A549 (cell line): ENCODE results near the gene MGAT3. TPM values are rescaled to one million over a fixed set of nuclear protein-coding genes. Genes with fewer than 3 reads are reported as not detected.

Experiments used
- ATAC-seq, 2 experiments: fragments of 200-7000 bp in 1 of 2; fragments of >200 bp in 1 of 2; cut with Nextera tagmentation in 1 of 2; cut with Tn5 transposase in 1 of 2; 3 replicates each; pipeline versions ENCODE4 v1.8.0 to v1.9.1; 2018 to 2020; ENCODE audit warnings: mild to moderate bottlenecking in 1 of 2, moderate library complexity in 1 of 2
- CTCF ChIA-PET: fragments of 300-600 bp; sonication (Branson Sonifier 250); formaldehyde crosslinking; extraction: SDS; loops from one replicate; lab custom pipeline; 2021; ENCODE audit warnings: antibody characterized with exemption, inconsistent platforms; lab: Yijun Ruan, JAX
- POLR2A ChIA-PET: fragments of 350-600 bp; formaldehyde crosslinking; extraction: SDS; loops from one replicate; lab custom pipeline; 2021; ENCODE audit warnings: antibody characterized with exemption, inconsistent platforms; lab: Yijun Ruan, JAX
- DNase-seq, 2 experiments: peaks; one replicate each; pipeline versions ENCODE4 v3.0.0 to v3.0.0-alpha.2; 2011 to 2016; ENCODE audit warnings: low read depth in 1 of 2, low spot score in 1 of 2
- FAIRE-seq: peaks from 2 replicates; lab custom pipeline; 2011; peaks lifted over from hg19 to GRCh38; lab: Jason Lieb, UNC
- H3K27ac ChIP-seq, 2 experiments: fragments of >200 bp; sonication (Bioruptor Twin); formaldehyde crosslinking; 3 replicates each; pipeline ENCODE4 v1.5.1; 2016 to 2017
- H3K4me1 ChIP-seq: fragments of >200 bp; sonication (Bioruptor Twin); formaldehyde crosslinking; 3 replicates; pipeline ENCODE4 v1.6.1; 2016
- H3K4me2 ChIP-seq: fragments of >200 bp; sonication (Bioruptor Twin); formaldehyde crosslinking; 3 replicates; pipeline ENCODE4 v1.6.1; 2016
- H3K4me3 ChIP-seq: fragments of >200 bp; sonication (Bioruptor Twin); formaldehyde crosslinking; 3 replicates; pipeline ENCODE4 v1.5.1; 2016
- H3K9me3 ChIP-seq: fragments of >200 bp; sonication (Bioruptor Twin); formaldehyde crosslinking; 3 replicates; pipeline ENCODE4 v1.6.1; 2016
- CEBPB ChIP-seq, 2 experiments: fragments of >200 bp in 1 of 2; sonication (Bioruptor Twin) in 1 of 2; formaldehyde crosslinking in 1 of 2; IDR thresholded peaks; 2 replicates each; pipeline ENCODE4 v1.6.1; 2012 to 2016
- CHD2 ChIP-seq: fragments of 150-350 bp; IDR thresholded peaks from 2 replicates; pipeline ENCODE4 v1.6.1; 2014; ENCODE audit warnings: low read length; ENCODE audit not compliant: partially characterized antibody
- CHD4 ChIP-seq: fragments of 200-600 bp; sonication (generic); IDR thresholded peaks from 2 replicates; pipeline ENCODE4 v1.6.1; 2016; ENCODE audit warnings: antibody characterized with exemption, mild to moderate bottlenecking, borderline replicate concordance
- EHF ChIP-seq: fragments of 250-450 bp; sonication (Bioruptor Pico); IDR thresholded peaks from 2 replicates; pipeline ENCODE4 v1.5.0; 2020; ENCODE audit warnings: mild to moderate bottlenecking
- EHMT2 ChIP-seq: fragments of 200-600 bp; sonication (generic); IDR thresholded peaks from 2 replicates; pipeline ENCODE4 v1.6.1; 2016; ENCODE audit warnings: antibody characterized with exemption, low read depth, mild to moderate bottlenecking, moderate library complexity
- EP300 ChIP-seq, 2 experiments: fragments of >200 bp; sonication (Bioruptor Twin); formaldehyde crosslinking; IDR thresholded peaks; 2 replicates in 1 of 2; 3 replicates in 1 of 2; pipeline ENCODE4 v1.6.1; 2016 to 2017
- ESRRA ChIP-seq: fragments of 150-350 bp; IDR thresholded peaks from 2 replicates; pipeline ENCODE4 v1.6.1; 2014; ENCODE audit warnings: mild to moderate bottlenecking, low read length, borderline replicate concordance
- FOSB ChIP-seq: fragments of 250-450 bp; sonication (Bioruptor Pico); IDR thresholded peaks from 2 replicates; pipeline ENCODE4 v1.5.0; 2020; ENCODE audit warnings: mild to moderate bottlenecking, moderate library complexity
- GATA3 ChIP-seq: IDR thresholded peaks from 2 replicates; pipeline ENCODE4 v1.6.1; 2012; ENCODE audit warnings: borderline replicate concordance
- HDAC2 ChIP-seq: fragments of 200-600 bp; sonication (generic); IDR thresholded peaks from 2 replicates; pipeline ENCODE4 v1.6.1; 2016
- HEYL ChIP-seq: fragments of 250-450 bp; sonication (Bioruptor Pico); IDR thresholded peaks from 2 replicates; pipeline ENCODE4 v1.8.0; 2021; ENCODE audit warnings: mild to moderate bottlenecking, moderate library complexity
- HOXA7 ChIP-seq: fragments of 250-450 bp; sonication (Bioruptor Pico); IDR thresholded peaks from 2 replicates; pipeline ENCODE4 v1.5.0; 2020; ENCODE audit warnings: mild to moderate bottlenecking, moderate library complexity
- JUNB ChIP-seq: fragments of >200 bp; sonication (Bioruptor Twin); formaldehyde crosslinking; IDR thresholded peaks from 2 replicates; pipeline ENCODE4 v1.6.1; 2016
- KDM5A ChIP-seq: fragments of 200-600 bp; sonication (generic); IDR thresholded peaks from 2 replicates; pipeline ENCODE4 v1.6.1; 2016; ENCODE audit warnings: antibody characterized with exemption, mild to moderate bottlenecking
- NFE2L2 ChIP-seq: fragments of 150-350 bp; conservative IDR thresholded peaks from 2 replicates; pipeline ENCODE4 v1.6.1; 2014; ENCODE audit warnings: low read length
- NR3C1 ChIP-seq: fragments of >200 bp; sonication (Bioruptor Twin); formaldehyde crosslinking; IDR thresholded peaks from 3 replicates; pipeline ENCODE4 v1.6.1; 2017
- POLR2A ChIP-seq: IDR thresholded peaks from 2 replicates; pipeline ENCODE4 v1.6.1; 2012; ENCODE audit warnings: mild to moderate bottlenecking, low read length
- POLR2AphosphoS2 ChIP-seq: conservative IDR thresholded peaks from 2 replicates; pipeline ENCODE4 v1.6.1; 2012; ENCODE audit warnings: low read length, improper control_type of control experiment, inconsistent platforms
- RAD21 ChIP-seq, 2 experiments: fragments of >200 bp in 1 of 2; sonication (Bioruptor Twin) in 1 of 2; formaldehyde crosslinking in 1 of 2; IDR thresholded peaks in 1 of 2; conservative IDR thresholded peaks in 1 of 2; 2 replicates in 1 of 2; 3 replicates in 1 of 2; pipeline ENCODE4 v1.6.1; 2012 to 2018; ENCODE audit warnings: inconsistent platforms in 1 of 2
- RARB ChIP-seq: fragments of 250-450 bp; sonication (Bioruptor Pico); IDR thresholded peaks from 2 replicates; pipeline ENCODE4 v1.8.0; 2021; ENCODE audit warnings: mild to moderate bottlenecking, moderate library complexity
- RFX5 ChIP-seq: fragments of 450-650 bp; IDR thresholded peaks from 2 replicates; pipeline ENCODE4 v1.7.1; 2014; ENCODE audit warnings: antibody characterized with exemption, mild to moderate bottlenecking, moderate library complexity
- RNF2 ChIP-seq: fragments of 200-600 bp; sonication (generic); IDR thresholded peaks from 2 replicates; pipeline ENCODE4 v1.6.1; 2016; ENCODE audit warnings: low read depth, mild to moderate bottlenecking, antibody characterized with exemption, moderate library complexity, borderline replicate concordance
- SMC3 ChIP-seq: fragments of >200 bp; sonication (Bioruptor Twin); formaldehyde crosslinking; IDR thresholded peaks from 3 replicates; pipeline ENCODE4 v1.6.1; 2018; ENCODE audit warnings: inconsistent platforms
- TFCP2L1 ChIP-seq: fragments of 250-450 bp; sonication (Bioruptor Pico); IDR thresholded peaks from 2 replicates; pipeline ENCODE4 v1.5.0; 2021; ENCODE audit warnings: mild to moderate bottlenecking
- ZSCAN20 ChIP-seq: fragments of 250-450 bp; sonication (Bioruptor Pico); IDR thresholded peaks from 2 replicates; pipeline ENCODE4 v1.8.0; 2022; ENCODE audit warnings: mild to moderate bottlenecking, moderate library complexity
- WGBS: methylation state at CpG from one replicate; pipeline ENCODE4 v1.1.6; 2017; ENCODE audit errors: missing lambda C conversion rate; 5-methylcytosine and 5-hydroxymethylcytosine counted together
- polyA plus RNA-seq, 4 experiments: library from polyadenylated mRNA; depleted of rRNA in 3 of 4; stranded (reverse); fragments of >200 nt; fragmentation: RNase III in 1 of 4; extraction: RNeasy Plus Mini Kit Qiagen cat#74134 plus additional on column Dnase treatment in 1 of 4; gene quantifications; 2 replicates in 3 of 4; 3 replicates in 1 of 4; pipeline ENCODE4 v1.2.3, GENCODE V29; 2011 to 2017
- TF ChIP-seq, protein P1 (sequence below): IDR thresholded peaks from 2 replicates; pipeline ENCODE4 v1.6.1; 2012
- TF ChIP-seq, protein P2 (sequence below): fragments of 250-450 bp; sonication (Bioruptor Pico); IDR thresholded peaks from 2 replicates; pipeline ENCODE4 v1.5.0; 2021; ENCODE audit warnings: mild to moderate bottlenecking, moderate library complexity, borderline replicate concordance
- TF ChIP-seq, protein P3 (sequence below): fragments of >200 bp; sonication (Bioruptor Twin); formaldehyde crosslinking; IDR thresholded peaks from 3 replicates; pipeline ENCODE4 v1.6.1; 2016

Gene MGAT3
- polyA plus RNA-seq, 2 of the 4 experiments (the other 2 are of a cell fraction): 0.62 to 0.84 TPM

DNA sequence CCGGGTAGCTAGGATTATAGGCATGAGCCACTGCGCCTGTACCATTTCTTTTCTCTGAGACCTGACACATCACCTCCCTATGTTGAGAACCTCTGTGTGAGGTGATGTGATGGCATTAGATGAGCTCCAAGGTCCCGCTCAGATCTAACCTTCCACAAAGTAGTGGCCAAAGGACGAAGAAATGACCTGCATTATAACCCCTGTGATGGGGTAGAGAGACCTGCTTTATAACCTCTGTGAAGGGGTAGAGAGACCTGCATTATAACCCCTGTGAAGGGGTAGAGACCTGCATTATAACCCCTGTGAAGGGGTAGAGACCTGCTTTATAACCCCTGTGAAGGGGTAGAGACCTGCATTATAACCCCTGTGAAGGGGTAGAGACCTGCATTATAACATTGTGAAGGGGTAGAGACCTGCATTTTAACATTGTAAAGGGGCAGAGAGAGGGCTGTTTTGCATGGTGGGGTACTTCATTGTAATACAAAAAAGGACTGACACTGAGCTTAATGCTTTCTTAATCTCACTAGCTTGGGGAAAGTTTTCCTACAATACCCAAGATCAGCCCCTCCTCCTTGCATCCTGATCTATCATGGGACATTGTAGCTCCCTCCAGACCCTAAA lies 53.8 kb downstream of the MGAT3 start:
- 85% methylated on average over 4 of the region's 4 CpGs for WGBS
- Histone ChIP-seq H3K27ac (no peak overlapping the region), H3K9me3 (no peaks in the 10 kb centered on the region), H3K4me2 (no peak overlapping the region), H3K4me1 (no peaks in the 10 kb centered on the region), H3K4me3 (no peak overlapping the region)
- ATAC-seq (no peak), FAIRE-seq (no peak), DNase-seq (no peak)
- POLR2A ChIA-PET: no interaction called here
- TF ChIP-seq RFX5: no peak
- no peak for TF ChIP-seq GATA3
- TF ChIP-seq JUNB: no peak
- TF ChIP-seq, protein P1, sequence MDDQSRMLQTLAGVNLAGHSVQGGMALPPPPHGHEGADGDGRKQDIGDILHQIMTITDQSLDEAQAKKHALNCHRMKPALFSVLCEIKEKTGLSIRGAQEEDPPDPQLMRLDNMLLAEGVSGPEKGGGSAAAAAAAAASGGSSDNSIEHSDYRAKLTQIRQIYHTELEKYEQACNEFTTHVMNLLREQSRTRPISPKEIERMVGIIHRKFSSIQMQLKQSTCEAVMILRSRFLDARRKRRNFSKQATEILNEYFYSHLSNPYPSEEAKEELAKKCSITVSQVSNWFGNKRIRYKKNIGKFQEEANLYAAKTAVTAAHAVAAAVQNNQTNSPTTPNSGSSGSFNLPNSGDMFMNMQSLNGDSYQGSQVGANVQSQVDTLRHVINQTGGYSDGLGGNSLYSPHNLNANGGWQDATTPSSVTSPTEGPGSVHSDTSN: no peak
- TF ChIP-seq KDM5A: no peak
- no peak for TF ChIP-seq ZSCAN20 (CRISPR knock-in tag)
- TF ChIP-seq EHF: no peak
- TF ChIP-seq, protein P2, sequence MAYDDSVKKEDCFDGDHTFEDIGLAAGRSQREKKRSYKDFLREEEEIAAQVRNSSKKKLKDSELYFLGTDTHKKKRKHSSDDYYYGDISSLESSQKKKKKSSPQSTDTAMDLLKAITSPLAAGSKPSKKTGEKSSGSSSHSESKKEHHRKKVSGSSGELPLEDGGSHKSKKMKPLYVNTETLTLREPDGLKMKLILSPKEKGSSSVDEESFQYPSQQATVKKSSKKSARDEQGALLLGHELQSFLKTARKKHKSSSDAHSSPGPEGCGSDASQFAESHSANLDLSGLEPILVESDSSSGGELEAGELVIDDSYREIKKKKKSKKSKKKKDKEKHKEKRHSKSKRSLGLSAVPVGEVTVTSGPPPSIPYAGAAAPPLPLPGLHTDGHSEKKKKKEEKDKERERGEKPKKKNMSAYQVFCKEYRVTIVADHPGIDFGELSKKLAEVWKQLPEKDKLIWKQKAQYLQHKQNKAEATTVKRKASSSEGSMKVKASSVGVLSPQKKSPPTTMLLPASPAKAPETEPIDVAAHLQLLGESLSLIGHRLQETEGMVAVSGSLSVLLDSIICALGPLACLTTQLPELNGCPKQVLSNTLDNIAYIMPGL: no peak
- no peak for TF ChIP-seq CEBPB (IDR thresholded peaks at IDR 0.05)
- TF ChIP-seq RAD21 (conservative IDR thresholded peaks at IDR 0.05 in 1 of 2, IDR thresholded peaks at IDR 0.05 in 1 of 2): no peak
- no peak for TF ChIP-seq POLR2A
- no peak for TF ChIP-seq SMC3
- TF ChIP-seq HEYL: no peak
- no peak for TF ChIP-seq EHMT2
- TF ChIP-seq HOXA7 (CRISPR knock-in tag): no peak
- TF ChIP-seq RARB (CRISPR knock-in tag): no peak
- TF ChIP-seq POLR2AphosphoS2: no peak
- CTCF ChIA-PET: interaction anchor here (0.6 to 1.7 kb wide), 4 partner anchors 15 to 791 kb away, joined by 3 to 6 read pairs (median 4); no protein-coding TSS in a partner anchor

DNA sequence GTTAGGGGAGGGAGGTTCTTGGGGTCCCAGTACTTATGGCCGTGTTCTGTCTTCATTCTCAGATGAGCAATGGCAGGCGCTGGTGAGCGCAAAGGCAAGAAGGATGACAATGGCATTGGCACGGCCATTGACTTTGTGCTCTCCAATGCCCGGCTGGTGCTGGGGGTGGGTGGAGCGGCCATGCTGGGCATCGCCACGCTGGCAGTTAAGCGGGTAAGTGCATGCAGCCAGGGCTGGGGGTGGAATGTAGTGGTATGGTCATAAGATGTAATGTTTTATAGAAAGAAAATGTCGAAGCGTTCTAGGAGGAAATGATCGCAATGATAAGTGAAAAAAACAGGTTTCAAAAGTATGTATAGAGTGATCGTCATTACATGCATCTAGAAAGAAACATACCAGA lies 54.4 kb downstream of the MGAT3 start:
- ATAC-seq (no peak), DNase-seq (no peak), FAIRE-seq (no peak)
- Histone ChIP-seq H3K27ac (no peak overlapping the region), H3K4me3 (no peak overlapping the region), H3K4me2 (no peak overlapping the region), H3K9me3 (no peaks in the 10 kb centered on the region), H3K4me1 (no peaks in the 10 kb centered on the region)
- CTCF ChIA-PET: interaction anchor here (0.6 to 4.1 kb wide), 4 partner anchors 14 to 791 kb away, joined by 3 to 26 read pairs (median 4); no protein-coding TSS in a partner anchor
- WGBS: 90% methylated on average over 13 of the region's 13 CpGs
- POLR2A ChIA-PET: interaction anchor here (0.6 kb wide), 1 partner anchor 9 kb away, joined by 3 read pairs; the partner anchor contains the start of gene MIEF1
- TF ChIP-seq, protein P2: no peak
- TF ChIP-seq JUNB (no peak), EP300 (IDR thresholded peaks at IDR 0.05) (no peak), ESRRA (no peak), NFE2L2 (no peak), CHD2 (no peak), FOSB (CRISPR knock-in tag) (no peak), HDAC2 (no peak), NR3C1 (no peak), POLR2A (no peak), RNF2 (no peak), TFCP2L1 (no peak), EHF (no peak), CHD4 (no peak)
- TF ChIP-seq, protein P3, sequence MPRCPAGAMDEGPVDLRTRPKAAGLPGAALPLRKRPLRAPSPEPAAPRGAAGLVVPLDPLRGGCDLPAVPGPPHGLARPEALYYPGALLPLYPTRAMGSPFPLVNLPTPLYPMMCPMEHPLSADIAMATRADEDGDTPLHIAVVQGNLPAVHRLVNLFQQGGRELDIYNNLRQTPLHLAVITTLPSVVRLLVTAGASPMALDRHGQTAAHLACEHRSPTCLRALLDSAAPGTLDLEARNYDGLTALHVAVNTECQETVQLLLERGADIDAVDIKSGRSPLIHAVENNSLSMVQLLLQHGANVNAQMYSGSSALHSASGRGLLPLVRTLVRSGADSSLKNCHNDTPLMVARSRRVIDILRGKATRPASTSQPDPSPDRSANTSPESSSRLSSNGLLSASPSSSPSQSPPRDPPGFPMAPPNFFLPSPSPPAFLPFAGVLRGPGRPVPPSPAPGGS: no peak
